ENCODE measurements around the gene MFAP4.

Gene MFAP4

DNA sequence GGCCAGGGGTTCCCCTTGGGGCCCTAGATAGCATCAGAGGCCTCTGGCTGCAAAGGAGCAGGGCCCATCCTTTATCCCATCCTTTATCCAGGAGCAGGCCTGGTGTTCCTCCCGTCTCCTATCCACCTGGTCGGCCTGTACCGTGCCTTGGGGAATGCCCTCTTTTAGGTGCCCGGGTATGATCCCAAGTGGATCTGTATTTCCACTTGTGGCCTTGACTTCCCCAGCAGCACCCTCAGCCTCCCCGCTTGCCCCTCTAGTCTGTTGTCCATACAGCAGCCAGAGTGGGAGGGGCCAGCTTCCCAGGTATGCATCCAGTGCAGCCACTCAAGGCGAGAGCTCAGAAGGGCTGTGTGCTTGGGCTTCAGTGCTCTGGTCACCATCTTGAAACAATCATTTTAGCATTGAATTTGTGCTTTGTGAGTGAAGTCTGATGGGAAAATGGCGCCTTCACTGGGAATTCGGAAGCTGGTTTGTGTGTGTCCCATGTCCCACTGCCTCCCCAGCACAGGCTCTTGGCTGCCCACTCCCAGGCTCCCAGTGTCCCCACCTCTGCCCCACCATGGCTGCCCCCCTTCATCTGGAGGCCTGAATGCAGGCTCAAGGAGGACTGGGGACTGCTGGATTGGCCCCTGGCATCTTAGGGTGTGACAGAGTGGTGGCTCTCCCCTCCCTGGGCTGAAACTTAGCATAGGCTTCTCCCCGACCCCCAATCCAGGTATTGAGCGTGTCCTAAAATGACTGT is 20.8 kb upstream of the MFAP4 start:
- no peaks in the 10 kb centered on the region for H3K36me3 ChIP-seq (ENCODE audit: insufficient read depth, low read length)
- no peak for DNase-seq (ENCODE audit: low read depth, low spot score)
- TF ChIP-seq POLR2AphosphoS5 (IDR thresholded peaks at IDR 0.05; ENCODE audit: borderline replicate concordance, low read depth, low read length) (no peak), EZH2 (IDR thresholded peaks at IDR 0.05) (no peak), FOXP2 (optimal IDR thresholded peaks at IDR 0.05; ENCODE audit: control extremely low read depth, extremely low read length, insufficient read depth) (no peak)
- no peak overlapping the region for H3K9ac ChIP-seq (ENCODE audit: insufficient read length)
- no peak overlapping the region for H3K27ac ChIP-seq
- H3K4me3 ChIP-seq, result no peak overlapping the region
- no peaks in the 10 kb centered on the region for H3K9me3 ChIP-seq (ENCODE audit: low read depth, low read length)

DNA sequence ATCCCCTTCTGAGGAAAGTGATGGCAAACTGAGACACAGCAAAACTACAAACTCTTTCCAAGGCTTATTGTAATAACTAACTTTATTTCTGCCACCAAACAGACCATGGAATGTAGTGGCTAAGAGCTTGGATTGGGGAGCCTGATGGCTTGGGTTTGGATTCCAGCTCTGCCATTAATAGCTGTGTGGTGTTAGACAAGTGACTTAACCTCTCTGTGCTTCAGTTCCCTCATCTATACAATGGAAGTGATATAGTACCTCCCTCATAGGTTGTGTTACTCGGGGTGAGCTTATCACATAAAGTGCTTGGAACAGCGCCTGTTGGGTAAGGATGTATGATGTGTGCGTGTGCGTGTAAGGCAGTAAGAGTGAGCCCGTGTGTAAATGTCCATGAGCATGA is 18.1 kb upstream of the MFAP4 start:
- no peak for DNase-seq (ENCODE audit: low read depth, low spot score)
- no peaks in the 10 kb centered on the region for H3K36me3 ChIP-seq (ENCODE audit: insufficient read depth, low read length)
- no peak overlapping the region for H3K9ac ChIP-seq (ENCODE audit: insufficient read length)
- TF ChIP-seq POLR2AphosphoS5 (IDR thresholded peaks at IDR 0.05; ENCODE audit: borderline replicate concordance, low read depth, low read length), result no peak
- TF ChIP-seq EZH2 (IDR thresholded peaks at IDR 0.05), result no peak
- TF ChIP-seq FOXP2 (optimal IDR thresholded peaks at IDR 0.05; ENCODE audit: control extremely low read depth, extremely low read length, insufficient read depth), result no peak
- no peak overlapping the region for H3K27ac ChIP-seq
- H3K4me3 ChIP-seq, result no peak overlapping the region
- no peaks in the 10 kb centered on the region for H3K9me3 ChIP-seq (ENCODE audit: low read depth, low read length)

DNA sequence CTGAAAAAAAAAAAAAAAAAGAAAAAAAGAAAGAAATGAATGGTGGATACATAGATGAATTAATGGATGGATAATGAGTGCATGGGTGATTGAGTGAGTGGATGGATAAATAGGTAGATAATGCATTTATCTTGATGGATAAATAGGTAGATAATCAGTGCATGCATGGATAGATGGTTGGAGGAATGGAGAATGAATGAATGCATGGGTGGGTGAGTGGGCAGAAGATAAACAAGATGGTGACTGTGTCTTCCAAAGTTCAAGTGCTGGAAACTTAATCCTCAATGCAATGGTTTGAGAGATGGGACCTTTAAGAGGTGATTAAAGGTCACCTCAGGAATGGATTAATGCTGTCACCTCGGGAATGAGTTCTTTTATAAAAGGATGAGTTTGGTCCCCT is 17.3 kb upstream of the MFAP4 start:
- no peak overlapping the region for H3K9ac ChIP-seq (ENCODE audit: insufficient read length)
- no peaks in the 10 kb centered on the region for H3K36me3 ChIP-seq (ENCODE audit: insufficient read depth, low read length)
- DNase-seq (ENCODE audit: low read depth, low spot score), result no peak
- no peak overlapping the region for H3K4me3 ChIP-seq
- no peak overlapping the region for H3K27ac ChIP-seq
- TF ChIP-seq FOXP2 (optimal IDR thresholded peaks at IDR 0.05; ENCODE audit: control extremely low read depth, extremely low read length, insufficient read depth) (no peak), POLR2AphosphoS5 (IDR thresholded peaks at IDR 0.05; ENCODE audit: borderline replicate concordance, low read depth, low read length) (no peak), EZH2 (IDR thresholded peaks at IDR 0.05) (no peak)
- H3K9me3 ChIP-seq (ENCODE audit: low read depth, low read length), result no peaks in the 10 kb centered on the region

DNA sequence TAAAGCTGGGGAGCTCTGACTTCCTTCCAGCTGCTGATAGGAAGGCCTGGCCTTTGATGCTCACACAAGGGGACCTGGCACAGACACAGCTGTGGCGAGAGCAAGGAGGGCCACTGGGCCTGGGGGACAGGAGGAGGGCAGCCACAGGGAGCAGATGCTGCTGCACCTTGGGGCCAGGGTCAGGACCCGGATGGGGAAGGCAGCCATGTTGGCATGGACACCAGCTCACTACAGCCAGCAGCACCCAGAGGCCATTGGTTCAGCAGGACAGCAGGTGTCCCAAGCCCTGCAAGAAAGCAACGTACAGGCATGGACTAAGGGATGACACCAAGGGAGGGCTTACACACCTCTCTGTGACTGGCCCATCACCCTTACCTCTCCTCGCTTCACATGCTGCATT is 16.0 kb upstream of the MFAP4 start:
- Histone ChIP-seq H3K4me3 (no peak overlapping the region), H3K36me3 (ENCODE audit: insufficient read depth, low read length) (no peaks in the 10 kb centered on the region), H3K9ac (ENCODE audit: insufficient read length) (no peak overlapping the region), H3K27ac (no peak overlapping the region), H3K9me3 (ENCODE audit: low read depth, low read length) (no peaks in the 10 kb centered on the region)
- DNase-seq (ENCODE audit: low read depth, low spot score), result no peak
- TF ChIP-seq EZH2 (IDR thresholded peaks at IDR 0.05), result no peak
- TF ChIP-seq POLR2AphosphoS5 (IDR thresholded peaks at IDR 0.05; ENCODE audit: borderline replicate concordance, low read depth, low read length), result no peak
- TF ChIP-seq FOXP2 (optimal IDR thresholded peaks at IDR 0.05; ENCODE audit: control extremely low read depth, extremely low read length, insufficient read depth), result no peak

DNA sequence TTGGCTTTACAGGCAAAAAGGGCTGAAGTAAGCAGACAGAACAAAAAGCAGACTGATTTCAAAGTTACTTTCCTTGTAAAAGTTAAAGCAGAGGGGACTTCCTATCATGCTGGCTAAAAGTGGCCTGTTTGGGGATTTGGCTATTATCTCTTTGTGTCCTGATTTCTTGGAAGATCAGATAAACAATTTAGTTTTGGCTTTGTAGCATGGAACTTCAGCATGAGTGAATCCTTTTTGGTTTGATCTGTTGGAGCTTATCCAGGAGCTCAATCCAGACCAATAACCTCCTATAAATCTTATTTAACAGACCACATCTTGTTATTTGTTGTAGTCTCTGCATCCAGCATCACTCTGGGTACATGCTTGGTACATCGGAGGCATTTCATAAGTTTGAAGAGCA is 15.2 kb upstream of the MFAP4 start:
- H3K9ac ChIP-seq (ENCODE audit: insufficient read length), result peak overlapping the region; percentile 51
- no peak for DNase-seq (ENCODE audit: low read depth, low spot score)
- no peak overlapping the region for H3K4me3 ChIP-seq
- H3K27ac ChIP-seq, result peak overlapping the region; percentile 90
- TF ChIP-seq EZH2 (IDR thresholded peaks at IDR 0.05), result no peak
- no peaks in the 10 kb centered on the region for H3K9me3 ChIP-seq (ENCODE audit: low read depth, low read length)
- H3K36me3 ChIP-seq (ENCODE audit: insufficient read depth, low read length), result no peaks in the 10 kb centered on the region

DNA sequence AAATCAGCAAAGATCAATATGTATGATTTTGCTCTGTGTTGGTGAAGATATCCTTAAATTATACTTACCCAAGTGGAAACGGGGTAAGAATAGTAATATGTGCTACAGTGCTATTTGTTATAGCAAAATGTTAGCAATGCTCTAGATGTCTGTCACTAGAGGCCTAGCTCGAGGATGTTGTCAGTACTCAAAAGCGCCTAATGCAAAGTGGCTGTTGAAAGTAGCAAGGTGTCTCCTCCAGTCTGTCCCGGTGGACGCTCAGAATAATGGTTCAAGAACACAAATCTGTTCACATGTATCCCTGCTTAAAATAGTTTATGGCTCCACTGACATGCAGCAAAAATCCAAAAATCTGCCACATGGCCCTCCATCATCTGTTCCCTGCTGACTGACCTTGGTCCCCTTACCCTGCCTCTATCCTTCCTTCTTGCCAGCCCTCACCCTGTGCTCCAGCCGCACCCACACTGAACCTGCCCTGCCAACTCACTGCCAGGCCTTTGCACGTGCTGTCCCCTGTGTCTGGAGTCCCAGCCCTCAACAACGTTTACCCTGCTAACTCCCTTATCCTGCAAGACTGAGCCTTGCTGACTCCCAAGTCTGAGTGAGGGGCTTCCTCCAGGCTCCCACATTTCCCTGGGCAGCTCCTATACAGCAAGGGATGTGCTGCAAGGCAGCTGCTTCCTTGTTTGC is 14.5 kb upstream of the MFAP4 start:
- Histone ChIP-seq H3K9me3 (ENCODE audit: low read depth, low read length) (no peaks in the 10 kb centered on the region), H3K9ac (ENCODE audit: insufficient read length) (peak overlapping the region; percentile 51), H3K4me3 (no peak overlapping the region), H3K36me3 (ENCODE audit: insufficient read depth, low read length) (no peaks in the 10 kb centered on the region), H3K27ac (peak overlapping the region; percentile 90)
- TF ChIP-seq FOXP2 (optimal IDR thresholded peaks at IDR 0.05; ENCODE audit: control extremely low read depth, extremely low read length, insufficient read depth) (no peak), EZH2 (IDR thresholded peaks at IDR 0.05) (no peak), POLR2AphosphoS5 (IDR thresholded peaks at IDR 0.05; ENCODE audit: borderline replicate concordance, low read depth, low read length) (no peak)
- no peak for DNase-seq (ENCODE audit: low read depth, low spot score)

DNA sequence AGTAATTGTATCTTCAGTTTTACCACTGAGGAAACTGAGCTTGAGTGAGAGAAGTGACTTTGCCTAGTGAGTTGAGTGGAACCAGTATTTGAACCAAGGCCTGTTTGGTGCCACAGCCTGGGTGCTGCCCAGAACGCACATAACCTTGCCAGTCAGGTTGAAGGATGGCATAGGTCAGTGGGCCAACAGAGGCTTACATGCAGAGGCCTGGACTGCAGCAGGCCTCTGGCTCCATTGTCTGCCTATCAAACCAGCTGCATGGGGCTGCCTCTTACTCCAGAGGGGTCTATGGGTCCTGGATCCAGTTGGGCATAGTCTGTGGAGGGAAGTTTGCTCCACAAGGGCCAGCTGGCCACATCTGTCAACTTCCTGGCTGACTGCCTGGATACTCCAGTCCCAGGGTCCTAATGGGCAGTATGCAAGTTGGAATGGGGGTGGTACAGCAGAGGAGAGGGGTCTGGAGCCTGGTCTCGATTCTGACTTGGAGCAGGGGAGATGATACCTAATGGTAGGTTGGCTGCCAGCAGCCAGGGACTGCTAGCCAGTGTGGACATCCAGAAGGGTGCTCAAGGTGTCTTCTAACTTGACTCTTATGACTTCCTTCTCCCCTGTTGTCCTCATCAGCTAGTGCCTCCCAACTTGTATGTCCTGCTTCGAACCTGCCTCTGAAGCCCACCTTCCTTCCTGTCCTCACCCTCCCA is 12.9 kb upstream of the MFAP4 start:
- DNase-seq (ENCODE audit: low read depth, low spot score), result no peak
- no peak overlapping the region for H3K27ac ChIP-seq
- H3K36me3 ChIP-seq (ENCODE audit: insufficient read depth, low read length), result no peaks in the 10 kb centered on the region

More for the DNA sequence above, 12.9 kb upstream of the MFAP4 start:
- Histone ChIP-seq H3K9ac (ENCODE audit: insufficient read length) (no peak overlapping the region), H3K9me3 (ENCODE audit: low read depth, low read length) (no peaks in the 10 kb centered on the region), H3K4me3 (no peak overlapping the region)
- TF ChIP-seq POLR2AphosphoS5 (IDR thresholded peaks at IDR 0.05; ENCODE audit: borderline replicate concordance, low read depth, low read length) (no peak), FOXP2 (optimal IDR thresholded peaks at IDR 0.05; ENCODE audit: control extremely low read depth, extremely low read length, insufficient read depth) (no peak), EZH2 (IDR thresholded peaks at IDR 0.05) (no peak)
